ENCODE data around the gene ASPSCR1.

GRCh38 chr17:82029391-82029790 is 52.0 kb downstream of the ASPSCR1 start:
- TF ChIP-seq GATA2 (IDR thresholded peaks at IDR 0.05; ENCODE audit: low read depth, low read length) (no peak), GATA3 (IDR thresholded peaks at IDR 0.05; ENCODE audit: low read depth, low read length) (no peak)
